ENCODE data around the gene TCERG1L.
"Not testable (repeated sequence)": the region's sequence is repeated elsewhere in the genome, so short reads cannot be mapped to it uniquely, and the experiment has no call there.

TCERG1L gene

DNA sequence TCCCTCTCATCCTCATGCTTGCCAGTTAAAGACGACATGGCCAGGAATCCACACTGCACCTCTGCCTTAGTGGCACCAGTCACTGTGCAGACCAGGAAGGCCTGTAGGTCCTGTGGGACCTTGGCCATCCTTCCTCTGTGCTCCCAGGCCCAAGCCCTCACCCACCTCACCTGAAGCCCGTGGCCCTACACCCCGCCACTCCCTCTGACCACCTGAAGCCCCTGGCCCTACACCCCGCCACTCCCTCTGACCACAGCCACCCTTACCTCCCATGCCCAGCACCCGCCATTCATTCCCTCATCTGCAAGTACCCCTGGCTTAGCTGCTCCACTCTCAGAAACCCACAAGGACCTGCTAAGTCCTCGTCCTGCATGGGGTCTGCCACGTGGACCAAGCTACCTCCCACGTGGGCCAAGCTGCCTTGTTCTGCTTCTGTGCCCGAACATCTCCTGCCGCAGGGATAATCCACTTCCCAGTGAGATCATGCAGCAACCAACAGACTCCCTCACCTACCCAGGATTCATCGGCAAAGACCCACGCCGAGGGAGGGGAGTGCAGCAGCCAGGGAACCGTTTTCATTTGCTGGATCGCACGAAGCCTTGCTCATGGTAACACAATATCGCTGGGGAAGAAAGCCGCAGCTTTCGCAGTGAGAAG lies 151.2 kb downstream of the TCERG1L start:
- no peak for DNase-seq

DNA sequence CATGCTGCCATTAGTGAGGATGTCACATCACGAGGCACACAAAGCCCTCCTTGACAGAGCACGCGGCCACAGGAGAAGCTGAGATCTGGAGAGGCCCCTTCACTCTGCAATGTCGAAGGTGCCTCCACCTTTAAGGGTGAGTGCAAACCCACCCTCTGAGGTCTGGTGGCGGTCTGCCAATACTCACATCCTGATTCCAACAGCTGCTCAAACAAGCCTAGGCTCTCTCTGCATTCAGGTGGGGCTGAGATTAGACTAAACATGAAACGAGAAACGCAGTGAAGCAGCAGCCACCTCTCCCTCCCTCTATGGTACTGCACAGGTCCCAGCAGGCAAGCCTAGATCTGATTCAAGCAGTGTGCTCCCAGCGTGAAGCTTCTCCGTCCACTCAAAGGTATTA lies 151.8 kb downstream of the TCERG1L start:
- DNase-seq = no peak

DNA sequence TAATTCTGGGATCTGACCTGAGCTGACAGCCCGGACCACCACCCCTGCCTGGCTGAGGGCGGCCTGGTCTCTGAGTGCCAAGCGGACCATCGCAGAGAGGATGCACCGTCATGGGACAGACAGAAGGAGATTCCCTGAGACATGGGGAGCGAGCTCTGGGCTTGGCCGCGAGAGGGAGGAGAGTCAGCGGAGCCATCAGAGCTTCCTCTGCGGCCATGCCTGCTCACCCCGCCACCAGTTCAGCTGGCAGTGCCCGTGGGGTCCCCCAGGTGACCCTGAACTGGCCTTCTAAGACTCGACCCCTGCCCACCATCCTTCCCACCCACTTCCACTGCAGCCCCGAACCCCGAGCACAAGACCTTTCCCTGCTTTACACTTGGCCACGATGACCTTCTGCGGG lies 152.8 kb downstream of the TCERG1L start:
- DNase-seq = no peak

DNA sequence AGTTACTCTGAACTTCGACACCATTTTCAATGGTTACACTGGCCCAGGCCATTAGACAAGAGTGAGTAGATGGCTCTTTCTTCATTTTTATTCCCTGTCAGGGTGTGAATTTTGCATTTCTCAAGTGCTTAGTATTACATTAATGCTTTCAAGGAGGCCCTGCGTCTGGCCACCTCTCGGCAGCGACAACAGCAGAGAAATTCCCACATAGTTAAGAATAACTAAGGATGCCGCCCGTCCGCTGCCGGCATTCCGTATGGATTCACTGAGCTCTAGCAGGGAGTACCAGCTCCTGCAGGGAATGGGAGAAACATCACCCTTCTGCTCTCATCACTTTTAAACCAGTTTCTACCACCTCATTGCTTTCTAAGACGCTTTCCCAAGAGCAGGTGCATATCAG lies 153.6 kb downstream of the TCERG1L start:
- DNase-seq = no peak

DNA sequence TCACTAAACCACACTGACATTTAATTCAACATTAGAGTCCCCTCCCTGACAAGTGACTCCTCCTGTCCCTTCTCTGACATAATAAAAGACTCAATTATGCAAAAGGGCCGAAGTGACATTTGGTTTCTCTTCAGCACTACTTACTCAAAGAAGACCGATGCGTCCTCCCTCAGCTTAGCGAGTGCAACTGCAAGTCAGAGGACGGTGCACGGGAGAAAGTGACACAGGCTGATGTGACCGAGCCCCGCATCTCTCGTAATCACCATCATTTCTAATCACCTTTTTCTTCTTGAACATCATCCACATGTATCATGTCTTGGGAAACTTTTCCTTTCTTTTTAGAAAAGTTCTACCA lies 155.7 kb downstream of the TCERG1L start:
- no peak for DNase-seq

DNA sequence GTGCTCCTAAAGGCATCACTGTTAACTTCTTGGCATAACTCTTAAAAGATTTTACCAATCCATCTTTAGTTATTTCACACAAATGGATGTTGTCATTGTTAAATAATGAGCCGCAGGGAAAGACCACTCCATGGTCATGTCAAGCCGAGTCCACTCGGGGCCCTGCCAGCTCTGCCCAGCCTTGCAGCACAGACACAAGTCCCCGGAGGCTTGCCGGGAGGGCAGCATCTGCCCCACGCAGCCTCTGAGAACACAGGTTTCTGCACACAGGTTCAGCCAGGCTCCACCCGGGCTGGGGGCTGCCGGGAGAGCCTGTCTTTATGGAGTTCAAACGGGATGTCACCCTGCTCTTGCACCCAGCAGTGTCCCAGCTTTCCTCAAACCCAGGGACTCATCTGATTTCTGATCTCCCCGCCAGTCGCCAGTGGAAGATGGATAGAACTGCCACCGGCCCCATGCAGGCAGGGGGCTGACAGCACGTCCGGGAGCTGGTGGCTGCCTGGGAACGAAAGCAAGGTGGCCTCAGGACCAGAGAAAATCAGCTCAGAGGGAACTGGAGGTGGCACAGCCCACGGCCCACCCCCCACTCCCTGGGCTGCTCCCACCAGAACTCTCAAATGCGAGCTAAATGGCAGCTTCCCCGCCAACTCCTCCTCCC lies 156.2 kb downstream of the TCERG1L start:
- no peak for DNase-seq

DNA sequence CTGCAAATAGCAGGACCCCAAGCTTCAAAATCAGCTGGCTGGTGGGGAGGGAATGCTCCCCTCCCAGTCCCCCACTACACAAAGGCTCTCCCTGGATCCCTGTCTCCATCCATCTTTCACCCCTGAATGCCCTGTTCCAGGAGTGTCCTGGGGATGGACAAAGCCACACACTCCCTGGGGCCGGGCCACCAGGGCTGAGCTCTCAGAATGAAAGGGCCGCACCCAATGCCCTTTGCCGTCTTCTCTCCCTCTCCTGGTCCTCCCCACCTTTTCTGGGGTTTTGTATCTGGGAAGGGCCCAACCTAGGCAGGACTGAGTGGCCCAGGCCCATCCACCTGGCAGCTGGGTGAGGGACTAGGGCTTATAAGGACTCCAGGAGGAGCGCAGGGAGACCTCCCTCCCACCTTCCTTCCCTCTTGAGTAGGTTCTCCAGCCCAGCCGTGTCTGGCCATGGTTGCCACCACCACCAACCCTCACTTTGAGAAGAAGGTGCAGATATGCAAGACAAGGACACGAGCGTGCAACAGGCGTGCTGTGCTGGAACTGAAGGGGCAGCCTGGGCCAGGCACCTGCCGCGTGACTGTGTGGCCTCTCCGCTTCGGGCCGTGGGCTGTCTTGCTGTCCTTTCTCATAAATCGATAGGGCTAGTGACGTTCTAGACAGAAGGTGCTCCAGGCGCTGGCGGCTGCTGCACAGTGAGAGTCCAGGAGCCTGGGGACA lies 157.1 kb downstream of the TCERG1L start:
- DNase-seq = no peak

DNA sequence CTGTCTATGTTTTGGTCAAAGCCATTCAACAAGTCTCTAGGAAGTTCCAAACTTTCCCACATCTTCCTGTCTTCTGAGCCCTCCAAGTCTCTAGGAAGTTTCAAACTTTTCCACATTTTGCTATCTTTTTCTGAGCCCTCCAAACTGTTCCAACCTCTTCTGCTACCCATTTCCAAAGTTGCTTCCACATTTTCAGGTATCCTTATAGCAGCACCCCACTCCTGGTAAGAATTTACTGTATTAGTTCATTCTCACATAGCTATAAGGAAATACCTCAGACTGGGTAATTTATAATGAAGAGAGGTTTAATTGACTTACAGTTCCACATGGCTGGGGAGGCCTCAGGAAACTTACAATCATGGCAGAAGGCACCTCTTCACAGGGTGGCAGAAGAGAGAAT lies 159.1 kb downstream of the TCERG1L start:
- not testable (repeated sequence) for DNase-seq

DNA sequence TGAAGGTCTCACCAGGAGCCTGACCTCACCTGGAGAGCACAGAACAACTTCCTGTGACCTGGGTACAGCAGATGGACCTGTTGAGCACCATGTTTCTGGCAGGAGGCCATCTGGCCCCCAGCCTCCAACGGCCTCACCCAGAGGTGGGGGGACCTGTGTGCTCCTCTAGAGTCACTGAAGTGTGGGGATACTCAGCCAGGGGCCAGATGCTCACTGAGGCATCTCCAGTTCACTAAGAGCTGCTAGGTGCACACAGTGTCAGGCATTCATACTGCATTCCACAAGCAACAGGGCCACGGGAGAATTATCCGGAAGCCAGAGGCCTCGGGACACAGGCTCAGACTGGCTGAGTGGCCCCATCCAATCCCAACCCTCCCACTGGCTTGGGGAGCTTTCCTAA lies 161.4 kb downstream of the TCERG1L start:
- no peak for DNase-seq

DNA sequence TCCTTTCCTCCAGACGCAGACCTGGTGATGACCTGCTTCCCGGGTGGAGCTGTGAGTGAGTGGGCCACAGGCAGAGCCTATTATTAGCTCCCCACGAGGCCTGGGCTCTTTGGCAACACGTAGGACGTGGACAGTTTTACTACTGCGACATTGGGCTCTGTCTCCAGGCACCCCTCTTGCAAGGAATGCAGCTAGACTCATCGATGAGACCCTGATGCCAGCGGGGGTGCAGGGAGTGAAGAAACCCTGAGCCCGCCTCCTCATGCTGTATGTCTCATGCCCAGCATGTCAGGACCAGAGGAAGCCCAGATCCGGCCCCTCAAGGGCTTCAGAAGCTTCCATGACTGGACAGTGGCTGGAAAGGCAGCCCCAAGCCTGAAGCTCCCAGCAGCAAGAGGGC lies 161.9 kb downstream of the TCERG1L start:
- DNase-seq = no peak

DNA sequence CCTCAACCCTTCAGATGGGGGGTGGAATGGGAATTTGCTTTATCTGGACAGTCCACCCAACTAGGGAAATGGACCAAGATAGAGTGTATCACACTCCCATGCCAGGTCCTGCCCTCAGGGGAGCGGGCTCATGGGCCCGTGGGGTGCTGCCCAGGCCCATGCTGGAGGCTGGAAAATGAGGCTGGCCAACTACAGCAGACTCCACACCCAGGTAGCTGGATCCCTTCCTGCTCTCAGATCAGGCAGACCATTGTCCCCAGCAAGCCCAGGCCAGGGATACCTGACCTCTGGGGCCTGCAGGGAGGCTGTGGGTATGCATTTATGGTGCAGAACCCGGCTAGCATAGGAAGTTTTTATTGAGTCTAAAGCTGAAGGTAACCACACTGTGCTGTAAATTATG lies 162.4 kb downstream of the TCERG1L start:
- DNase-seq = no peak

DNA sequence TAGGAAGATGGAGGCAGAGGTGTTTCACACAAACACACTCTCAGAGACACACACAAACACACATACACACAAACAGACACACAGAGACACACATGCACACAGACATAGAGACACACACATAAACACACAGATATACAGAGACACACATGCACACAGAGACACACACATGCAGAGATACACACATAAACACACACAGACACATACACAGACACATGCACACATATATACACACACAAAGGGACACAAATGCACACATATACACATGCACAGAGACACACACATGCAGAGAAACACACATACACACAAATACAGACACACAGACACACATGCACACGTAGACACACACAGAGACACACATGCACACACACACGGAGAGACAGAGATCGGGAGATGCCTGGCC lies 163.3 kb downstream of the TCERG1L start:
- no peak for DNase-seq

DNA sequence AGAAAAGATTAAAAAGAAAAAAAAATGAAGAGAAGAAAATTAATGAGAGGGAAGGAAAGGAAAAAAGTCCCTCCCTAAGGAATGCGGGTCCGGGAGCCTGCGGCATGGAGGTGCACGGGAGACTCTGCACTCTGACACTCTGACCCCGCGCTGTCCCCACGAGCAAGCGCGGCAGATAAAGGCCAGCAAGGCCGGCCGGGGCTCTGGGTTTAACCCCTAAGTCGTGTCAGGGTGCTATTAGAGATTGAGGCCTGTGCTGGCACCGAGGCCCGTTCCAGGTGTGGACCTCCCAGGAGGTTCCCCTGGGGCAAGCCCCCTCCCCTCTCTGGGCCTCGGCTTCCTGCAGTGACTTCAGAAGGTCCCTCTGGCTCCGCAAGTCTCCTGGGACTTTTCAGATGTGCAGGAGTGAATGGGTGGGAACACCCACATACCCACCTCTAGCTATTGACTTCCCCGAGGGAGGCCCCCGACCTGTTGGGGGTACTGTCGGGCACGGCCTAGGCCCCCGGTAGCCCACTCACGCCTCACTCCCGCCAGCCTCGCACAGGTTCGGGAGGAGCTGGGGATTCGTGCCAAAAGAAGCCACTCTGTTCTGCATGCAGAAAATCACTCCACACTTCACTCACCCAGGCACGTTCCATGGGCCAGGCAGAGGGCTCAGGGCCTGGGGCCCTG lies 164.1 kb downstream of the TCERG1L start:
- DNase-seq = no peak

DNA sequence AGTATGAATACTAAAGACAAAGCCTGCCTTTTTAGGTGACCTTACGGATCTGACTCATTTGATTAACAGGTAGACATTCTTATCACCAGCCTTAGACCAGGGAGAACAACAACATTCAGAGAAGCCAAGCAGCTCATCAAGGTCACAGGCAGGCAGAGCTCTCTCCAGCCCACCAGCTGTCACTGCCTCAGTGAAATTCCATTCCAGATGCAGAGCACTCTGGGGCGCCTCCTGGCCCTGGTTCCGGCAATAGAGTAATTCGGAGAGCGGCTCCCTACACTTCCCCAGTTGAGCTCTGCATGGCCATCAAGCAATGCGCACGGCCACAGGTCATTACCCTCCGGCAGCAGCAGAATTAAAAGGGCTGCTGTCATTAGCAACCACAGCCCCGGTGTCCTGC lies 164.7 kb downstream of the TCERG1L start:
- DNase-seq = no peak

DNA sequence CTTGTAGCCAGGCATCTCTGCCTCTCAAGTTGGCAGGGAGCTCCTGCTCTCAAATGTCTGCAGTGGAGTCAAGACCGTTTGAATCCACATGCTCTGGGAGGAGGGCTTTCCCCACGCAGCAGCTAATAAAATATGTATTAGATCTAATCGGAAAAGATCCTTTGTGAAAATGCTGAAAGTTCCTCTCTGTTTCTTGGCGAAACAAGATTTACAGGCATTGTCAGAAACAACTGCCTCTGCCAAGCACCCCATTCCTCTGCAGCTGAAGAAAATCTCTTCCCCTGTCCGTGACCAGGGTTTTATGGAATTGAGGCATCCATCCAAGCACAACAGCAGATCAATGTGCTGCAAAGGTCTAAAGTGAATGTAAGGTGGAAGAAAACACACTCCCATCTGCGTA lies 165.8 kb downstream of the TCERG1L start:
- no peak for DNase-seq

DNA sequence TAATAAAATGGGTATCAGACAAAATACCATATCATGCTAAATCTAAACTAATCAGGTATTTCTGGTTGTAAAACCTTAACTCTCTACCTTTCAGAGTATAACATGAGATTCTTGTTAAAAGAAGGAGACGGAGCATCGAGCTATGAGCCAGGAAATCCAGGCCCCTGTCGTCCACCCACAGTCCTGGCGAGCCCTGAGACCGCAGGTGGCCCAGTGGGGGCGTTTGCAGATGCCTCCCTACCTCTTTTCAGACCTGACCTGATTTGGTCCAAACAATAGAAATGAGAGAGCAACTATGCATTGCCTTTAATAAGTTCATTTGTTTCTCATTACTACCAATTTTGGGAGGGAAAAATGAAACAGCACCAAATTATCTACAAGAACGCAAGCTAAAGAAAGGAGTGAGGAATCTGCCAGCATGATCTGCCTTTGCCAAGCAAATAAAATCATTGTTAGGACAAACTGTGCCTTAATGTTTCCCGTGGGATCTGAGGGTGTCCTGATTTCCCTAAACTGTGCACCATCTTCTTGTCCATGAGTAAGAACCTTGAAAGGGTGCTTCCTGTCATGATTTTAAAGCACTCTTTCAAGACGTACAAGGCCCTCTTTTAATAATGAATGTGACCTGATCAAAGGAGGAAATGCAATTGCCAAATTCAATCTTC lies 166.7 kb downstream of the TCERG1L start:
- DNase-seq = no peak

DNA sequence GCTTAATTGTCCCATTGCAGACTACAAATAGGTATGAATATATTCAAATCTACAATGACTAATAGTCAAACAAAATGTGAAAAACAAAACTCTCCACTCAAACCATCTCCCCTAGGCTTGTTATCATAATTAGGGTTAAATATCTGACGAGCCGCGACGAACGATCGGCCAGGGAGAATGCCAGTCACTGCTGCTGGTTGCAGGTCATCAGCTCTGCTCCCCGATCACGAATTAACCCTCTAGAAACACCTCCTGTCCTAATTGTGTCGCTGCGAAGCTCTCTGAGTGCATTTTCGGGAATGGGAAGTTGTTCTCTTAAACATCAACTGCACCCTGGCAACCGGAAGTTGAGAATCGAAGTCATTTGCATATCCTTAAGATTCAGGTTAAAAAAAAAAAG lies 167.3 kb downstream of the TCERG1L start:
- no peak for DNase-seq

DNA sequence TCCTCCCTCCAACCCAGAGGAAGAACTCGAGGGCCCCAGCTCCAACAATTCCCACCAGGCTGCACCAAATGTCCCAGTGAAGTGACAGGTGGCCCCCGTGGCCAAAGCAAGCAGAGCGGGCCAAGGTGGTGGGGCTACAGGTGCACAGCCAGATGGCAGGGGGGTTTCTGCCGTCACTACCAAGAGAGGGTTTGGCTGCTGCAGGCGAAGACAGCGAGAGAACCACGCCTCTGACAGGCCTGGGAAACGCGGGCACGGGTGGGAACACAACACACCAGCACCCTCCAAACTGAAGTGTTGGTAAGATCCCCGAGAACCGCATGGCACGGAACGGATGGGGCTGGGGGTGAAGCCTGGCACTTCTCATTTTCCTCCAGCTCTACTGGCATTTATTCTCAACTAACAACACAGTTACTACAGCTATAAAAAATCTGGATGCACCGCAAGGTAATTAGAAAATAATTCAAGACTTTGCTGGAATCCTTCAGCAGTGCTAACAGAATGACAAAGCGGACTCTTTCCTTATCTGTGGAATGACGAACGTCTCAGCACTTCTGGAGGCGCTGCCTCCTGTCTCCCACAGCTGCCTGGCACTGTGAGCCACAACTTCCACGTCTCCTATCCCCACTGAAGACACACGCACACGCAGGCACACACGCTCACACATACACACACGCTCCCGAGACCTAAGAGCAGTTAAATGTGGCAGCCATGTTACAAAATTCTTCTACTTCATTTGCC lies 167.9 kb downstream of the TCERG1L start:
- no peak for DNase-seq

DNA sequence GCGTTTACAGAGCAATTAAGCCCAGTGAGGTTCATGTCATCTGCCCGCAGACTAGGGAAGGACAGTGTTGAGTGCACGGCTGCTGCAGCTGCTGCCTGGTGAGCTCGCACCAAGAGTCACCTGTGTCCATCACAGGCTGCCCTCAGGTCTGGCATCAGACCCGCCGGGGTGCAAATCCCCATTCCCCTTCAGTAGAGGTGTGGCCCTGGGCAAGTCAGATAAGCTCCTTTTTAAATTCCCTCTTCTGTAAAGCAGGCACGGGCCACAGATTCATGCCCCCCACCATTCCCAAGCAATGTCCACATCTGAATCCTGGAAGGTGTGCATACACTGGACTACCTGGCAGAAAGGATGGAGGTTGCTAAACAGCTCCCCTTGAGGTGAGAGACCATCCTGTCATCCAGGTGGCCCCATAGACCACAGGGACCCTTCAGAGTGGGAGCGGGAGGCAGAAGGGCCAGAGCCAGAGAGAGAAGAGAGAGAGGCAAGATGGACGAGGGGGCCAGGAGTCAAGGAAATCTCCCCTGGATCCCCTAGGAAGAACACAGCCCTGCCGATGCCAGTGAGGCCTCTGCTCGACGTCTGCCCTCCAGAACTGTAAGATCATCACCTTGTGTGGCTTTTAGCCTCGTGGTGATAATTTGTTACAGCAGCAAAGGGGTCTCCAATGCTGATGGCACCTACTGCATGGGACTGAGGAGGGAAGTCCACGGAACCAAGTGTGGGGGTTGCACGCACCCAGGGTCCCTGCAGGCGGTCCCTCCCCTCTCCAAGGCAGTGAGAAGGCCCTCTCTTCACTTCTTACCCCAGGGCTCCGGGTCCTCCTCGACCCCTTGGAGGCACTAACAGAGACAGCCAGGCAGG lies 168.8 kb downstream of the TCERG1L start:
- no peak for DNase-seq

DNA sequence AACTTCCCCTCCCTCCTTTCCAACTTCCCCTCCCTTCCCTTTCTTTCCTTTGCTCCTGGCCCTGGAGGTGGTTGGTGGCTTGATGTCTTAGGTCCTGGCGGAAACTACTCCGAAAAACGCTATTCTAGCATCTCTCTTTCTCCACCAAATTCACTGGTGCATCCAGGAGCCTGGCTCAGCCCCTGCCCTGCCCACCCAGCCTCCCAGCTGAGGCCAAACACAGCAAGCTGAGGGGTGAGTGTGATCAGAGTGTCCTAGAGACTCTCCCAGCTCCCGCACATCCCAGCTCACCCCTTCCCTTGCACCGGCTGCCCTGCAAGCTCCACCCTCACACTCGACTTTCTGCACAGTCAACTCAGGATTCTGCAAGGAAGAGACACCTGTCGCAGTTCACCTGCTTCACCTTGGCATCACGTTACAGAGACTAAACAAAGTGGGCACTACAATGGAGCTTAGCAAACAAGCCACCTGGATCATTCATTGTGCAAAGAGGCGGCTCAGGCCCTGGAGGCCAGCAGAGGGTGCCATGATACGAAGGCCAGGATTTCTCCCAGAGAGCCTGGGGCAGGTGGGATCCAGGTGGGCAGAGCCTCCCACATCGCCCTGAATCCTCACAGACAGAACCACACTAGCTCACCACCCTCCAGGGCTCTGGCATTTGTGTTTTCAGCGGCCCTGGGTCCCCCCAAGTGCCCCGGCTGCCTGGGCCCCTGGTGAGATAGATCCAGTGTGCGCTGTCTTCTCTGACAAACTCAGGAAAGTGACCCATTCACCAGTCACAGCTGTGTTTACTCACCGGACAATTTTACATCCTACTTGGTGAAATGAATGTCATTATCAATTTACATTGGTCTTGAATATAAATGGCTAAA lies 169.6 kb downstream of the TCERG1L start:
- DNase-seq = no peak

DNA sequence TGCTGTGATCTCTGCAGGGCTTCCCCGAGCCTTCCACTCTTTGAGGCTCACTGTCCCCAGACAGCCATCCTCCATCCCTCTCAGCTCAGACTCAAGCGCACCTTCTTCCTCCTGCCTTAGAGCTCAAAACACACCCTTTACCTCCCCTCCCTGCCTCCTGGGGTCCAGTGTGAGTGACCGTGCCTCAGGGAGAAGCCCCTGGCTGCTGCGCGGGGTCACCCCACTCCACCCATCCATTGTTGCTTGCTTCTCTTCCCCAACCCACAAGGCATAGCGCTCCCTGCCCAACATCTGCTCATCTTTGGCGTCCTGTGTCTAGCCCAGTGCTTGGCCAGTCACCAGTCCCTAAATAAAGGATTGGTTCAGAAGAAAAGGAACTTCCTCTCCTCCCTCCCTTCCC lies 170.3 kb downstream of the TCERG1L start:
- no peak for DNase-seq

All from bone marrow (tissue), 2 donors.